ENCODE results near the gene CEND1.

The CEND1 gene

DNA sequence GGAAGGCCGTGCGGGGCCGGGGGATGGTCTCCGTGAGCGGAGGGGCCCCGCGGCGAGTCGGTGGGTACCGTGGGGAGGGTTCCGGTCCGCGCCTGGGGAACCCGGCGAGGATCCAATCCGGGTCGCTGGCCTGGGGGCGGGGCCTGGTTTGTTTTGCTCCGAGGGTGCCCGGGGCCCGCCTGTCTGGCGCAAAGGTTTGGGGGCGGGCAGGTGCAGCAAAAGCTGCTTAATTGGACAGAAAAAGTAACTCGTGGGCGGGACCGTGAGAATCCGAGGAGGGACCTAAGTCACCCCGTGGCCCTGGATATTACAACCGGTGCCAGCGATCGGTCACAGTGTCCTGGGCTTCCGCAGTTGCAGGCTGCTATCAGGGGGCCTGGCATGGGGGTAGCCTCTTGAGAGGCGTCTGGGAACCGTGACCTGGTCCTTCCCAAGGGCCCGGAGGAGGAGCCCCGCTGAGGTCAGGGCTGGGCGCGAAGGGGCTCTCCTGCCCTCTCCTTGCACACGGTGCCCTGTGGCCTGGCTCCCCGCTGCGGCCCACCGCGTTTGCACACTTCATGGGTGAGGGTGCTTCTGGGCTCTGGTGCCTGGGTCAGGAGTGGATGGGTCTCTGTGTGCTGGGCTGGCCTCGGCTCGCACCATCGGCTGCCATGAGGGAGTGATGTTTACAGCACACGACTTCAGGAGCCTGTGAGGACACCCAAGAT lies 30.2 kb upstream of the CEND1 start:
- Histone ChIP-seq H3K4me3 (ENCODE audit: low read length, poor library complexity, severe bottlenecking) (peak overlapping the region; percentile 89), H3K9ac (ENCODE audit: low read depth, low read length, poor library complexity, severe bottlenecking) (peak overlapping the region; percentile 81), H3F3A (ENCODE audit: low read depth) (no peaks in the 10 kb centered on the region), H3K36me3 (ENCODE audit: insufficient read depth, low read length) (no peaks in the 10 kb centered on the region), H2AFZ (ENCODE audit: low read length) (peak overlapping the region; percentile 20; the same call in 1 of the 2 replicates), H3K9me3 (ENCODE audit: insufficient read depth, low read depth, low read length) (no peaks in the 10 kb centered on the region), H3K4me2 (ENCODE audit: low read depth, low read length, poor library complexity, severe bottlenecking) (peak overlapping the region; percentile 97), H3K9me2 (replicated peaks; ENCODE audit: low read depth, low read length) (no peaks in the 10 kb centered on the region), H3K4me1 (ENCODE audit: insufficient read depth, low read length, poor library complexity, severe bottlenecking) (peaks cover 14% of the 10 kb centered on the region), H3K79me2 (ENCODE audit: insufficient read depth, low read length) (peaks cover 24% of the 10 kb centered on the region), H3K27me3 (ENCODE audit: insufficient read depth, low read length, poor library complexity, severe bottlenecking) (no peaks in the 10 kb centered on the region), H4K20me1 (ENCODE audit: insufficient read depth, low read length, poor library complexity, severe bottlenecking) (peaks cover 27% of the 10 kb centered on the region)
- no peak for TF ChIP-seq EZH2phosphoT487 (IDR thresholded peaks at IDR 0.05; ENCODE audit: borderline replicate concordance)
- TF ChIP-seq, protein P1, sequence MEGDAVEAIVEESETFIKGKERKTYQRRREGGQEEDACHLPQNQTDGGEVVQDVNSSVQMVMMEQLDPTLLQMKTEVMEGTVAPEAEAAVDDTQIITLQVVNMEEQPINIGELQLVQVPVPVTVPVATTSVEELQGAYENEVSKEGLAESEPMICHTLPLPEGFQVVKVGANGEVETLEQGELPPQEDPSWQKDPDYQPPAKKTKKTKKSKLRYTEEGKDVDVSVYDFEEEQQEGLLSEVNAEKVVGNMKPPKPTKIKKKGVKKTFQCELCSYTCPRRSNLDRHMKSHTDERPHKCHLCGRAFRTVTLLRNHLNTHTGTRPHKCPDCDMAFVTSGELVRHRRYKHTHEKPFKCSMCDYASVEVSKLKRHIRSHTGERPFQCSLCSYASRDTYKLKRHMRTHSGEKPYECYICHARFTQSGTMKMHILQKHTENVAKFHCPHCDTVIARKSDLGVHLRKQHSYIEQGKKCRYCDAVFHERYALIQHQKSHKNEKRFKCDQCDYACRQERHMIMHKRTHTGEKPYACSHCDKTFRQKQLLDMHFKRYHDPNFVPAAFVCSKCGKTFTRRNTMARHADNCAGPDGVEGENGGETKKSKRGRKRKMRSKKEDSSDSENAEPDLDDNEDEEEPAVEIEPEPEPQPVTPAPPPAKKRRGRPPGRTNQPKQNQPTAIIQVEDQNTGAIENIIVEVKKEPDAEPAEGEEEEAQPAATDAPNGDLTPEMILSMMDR (conservative IDR thresholded peaks at IDR 0.05; ENCODE audit: low read length), result no peak

DNA sequence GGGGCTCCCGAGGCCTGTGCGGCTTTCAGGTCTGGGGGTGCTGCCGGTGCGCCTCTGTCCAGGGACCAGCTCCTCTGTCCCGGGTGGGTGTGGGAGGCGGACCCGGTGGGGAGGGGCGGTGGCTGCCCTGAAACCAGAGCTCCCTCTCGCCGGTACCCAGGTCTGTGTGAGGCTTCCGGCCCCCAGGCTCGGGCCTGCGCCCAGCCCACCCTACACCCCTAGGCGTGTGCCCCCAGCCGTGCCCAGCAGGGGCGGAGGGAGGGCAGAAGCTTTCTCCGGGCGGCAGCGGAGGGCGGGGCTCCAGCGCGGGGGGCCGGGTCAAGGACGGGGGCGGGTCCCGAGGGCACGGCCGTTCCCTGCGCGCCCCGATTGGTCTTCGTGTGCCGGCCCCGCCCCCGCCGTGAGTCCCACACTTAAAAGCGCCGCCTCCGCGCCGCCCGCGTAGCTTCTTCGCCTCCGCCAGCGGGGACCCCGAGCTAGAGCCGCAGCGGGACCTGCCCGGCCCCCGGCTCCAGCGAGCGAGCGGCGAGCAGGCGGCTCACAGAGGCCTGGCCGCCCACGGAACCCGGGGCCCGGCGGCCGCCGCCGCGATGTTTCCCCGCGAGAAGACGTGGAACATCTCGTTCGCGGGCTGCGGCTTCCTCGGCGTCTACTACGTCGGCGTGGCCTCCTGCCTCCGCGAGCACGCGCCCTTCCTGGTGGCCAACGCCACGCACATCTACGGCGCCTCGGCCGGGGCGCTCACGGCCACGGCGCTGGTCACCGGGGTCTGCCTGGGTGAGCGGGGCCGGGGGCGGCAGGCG lies 29.4 kb upstream of the CEND1 start:
- Histone ChIP-seq H3K9me3 (ENCODE audit: insufficient read depth, low read depth, low read length) (no peaks in the 10 kb centered on the region), H2AFZ (ENCODE audit: low read length) (peak overlapping the region; percentile 42; the same call in 1 of the 2 replicates), H3K36me3 (ENCODE audit: insufficient read depth, low read length) (no peaks in the 10 kb centered on the region), H3K4me3 (ENCODE audit: low read length, poor library complexity, severe bottlenecking) (peak overlapping the region; percentile 89), H3K79me2 (ENCODE audit: insufficient read depth, low read length) (peaks cover 24% of the 10 kb centered on the region), H3K9ac (ENCODE audit: low read depth, low read length, poor library complexity, severe bottlenecking) (peak overlapping the region; percentile 81), H3K27me3 (ENCODE audit: insufficient read depth, low read length, poor library complexity, severe bottlenecking) (no peaks in the 10 kb centered on the region), H4K20me1 (ENCODE audit: insufficient read depth, low read length, poor library complexity, severe bottlenecking) (peaks cover 27% of the 10 kb centered on the region), H3F3A (ENCODE audit: low read depth) (no peaks in the 10 kb centered on the region), H3K4me1 (ENCODE audit: insufficient read depth, low read length, poor library complexity, severe bottlenecking) (peaks cover 14% of the 10 kb centered on the region), H3K4me2 (ENCODE audit: low read depth, low read length, poor library complexity, severe bottlenecking) (peak overlapping the region; percentile 97), H3K9me2 (replicated peaks; ENCODE audit: low read depth, low read length) (no peaks in the 10 kb centered on the region)
- no peak for TF ChIP-seq EZH2phosphoT487 (IDR thresholded peaks at IDR 0.05; ENCODE audit: borderline replicate concordance)
- TF ChIP-seq, protein P1 (conservative IDR thresholded peaks at IDR 0.05; ENCODE audit: low read length), result no peak

DNA sequence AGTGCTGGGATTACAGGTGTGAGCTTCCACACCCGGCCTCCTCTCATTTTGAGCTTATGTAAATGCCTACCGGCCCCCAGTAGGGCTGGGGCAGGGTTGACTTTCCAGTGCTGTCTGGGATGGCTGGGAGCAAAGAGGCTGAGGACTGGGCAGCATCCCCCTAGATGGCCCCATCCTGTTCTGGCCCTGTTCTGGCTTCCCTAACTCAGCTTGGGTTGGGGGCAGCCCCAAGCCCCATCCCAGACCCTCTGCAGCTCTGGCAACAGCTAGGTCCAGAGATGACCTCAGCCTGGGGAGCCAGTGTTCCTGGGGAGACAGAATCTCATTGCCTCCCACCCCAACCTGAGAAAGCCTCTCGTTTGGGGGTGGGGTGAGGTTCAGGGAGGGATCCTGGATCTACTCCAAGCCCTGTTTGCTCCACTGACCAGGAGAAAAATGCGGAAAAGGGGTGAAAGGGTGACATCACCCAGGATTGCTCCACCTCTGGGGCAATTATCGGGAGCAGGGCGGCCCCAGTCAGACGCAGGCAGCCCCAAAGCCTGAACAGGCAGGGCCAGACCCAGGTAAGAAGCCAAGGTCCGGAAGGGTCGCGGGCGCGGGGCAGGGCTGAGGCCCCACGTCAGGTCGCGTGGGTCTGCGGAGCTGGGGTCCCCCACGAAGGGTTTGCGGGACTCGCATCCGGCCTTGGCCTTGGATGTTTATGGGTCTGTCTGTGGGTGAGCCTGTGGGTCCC lies 28.7 kb upstream of the CEND1 start, which contains the start of gene PNPLA2:
PNPLA2 (plus strand) TSS at position 519 of the 733 bp plus-strand sequence. CDS start 805 bp downstream, outside the sequence.
- Histone ChIP-seq H3K9ac (ENCODE audit: low read depth, low read length, poor library complexity, severe bottlenecking) (peak within 1 kb of the TSS; percentile 81), H3K9me3 (ENCODE audit: insufficient read depth, low read depth, low read length) (no peaks in the 10 kb centered on the region), H2AFZ (ENCODE audit: low read length) (peak within 1 kb of the TSS; percentile 42; the same call in 1 of the 2 replicates), H3F3A (ENCODE audit: low read depth) (no peaks in the 10 kb centered on the region), H3K27me3 (ENCODE audit: insufficient read depth, low read length, poor library complexity, severe bottlenecking) (no peaks in the 10 kb centered on the region), H3K4me2 (ENCODE audit: low read depth, low read length, poor library complexity, severe bottlenecking) (peak within 1 kb of the TSS; percentile 97), H3K9me2 (replicated peaks; ENCODE audit: low read depth, low read length) (no peaks in the 10 kb centered on the region), H3K4me3 (ENCODE audit: low read length, poor library complexity, severe bottlenecking) (peak within 1 kb of the TSS; percentile 89), H4K20me1 (ENCODE audit: insufficient read depth, low read length, poor library complexity, severe bottlenecking) (peaks cover 27% of the 10 kb centered on the region), H3K4me1 (ENCODE audit: insufficient read depth, low read length, poor library complexity, severe bottlenecking) (peaks cover 14% of the 10 kb centered on the region), H3K36me3 (ENCODE audit: insufficient read depth, low read length) (peaks cover 1% of the 10 kb centered on the region; the same call in 1 of the 2 replicates), H3K79me2 (ENCODE audit: insufficient read depth, low read length) (peaks cover 25% of the 10 kb centered on the region)
- TF ChIP-seq, protein P1 (conservative IDR thresholded peaks at IDR 0.05; ENCODE audit: low read length), result no peak
- no peak for TF ChIP-seq EZH2phosphoT487 (IDR thresholded peaks at IDR 0.05; ENCODE audit: borderline replicate concordance)

Measured in Loucy (cell line).